Endothelial cell of umbilical vein (primary cell): ENCODE data around the gene TSKU. TPM values are rescaled to one million over a fixed set of nuclear protein-coding genes. Genes with fewer than 3 reads are reported as not detected.

Source experiments
- BruUV-seq: library from RNA; stranded (reverse); fragments of 400-500 nt; replicated peaks from 2 replicates; lab custom pipeline; 2021; lab: Mats Ljungman, UMichigan
- CTCF ChIA-PET: fragments of 300-600, 350-600 bp; sonication (Branson Sonifier 250); formaldehyde crosslinking; loops from one replicate; lab custom pipeline; 2021; ENCODE audit warnings: antibody characterized with exemption, inconsistent platforms; lab: Charles Lee
- POLR2A ChIA-PET: fragments of 300-600, 350-600 bp; sonication (Branson Sonifier 250); formaldehyde crosslinking; loops from one replicate; lab custom pipeline; 2021; ENCODE audit warnings: antibody characterized with exemption, inconsistent platforms; lab: Charles Lee
- DNase-seq: peaks from one replicate; pipeline ENCODE4 v3.0.0-alpha.2; 2011; ENCODE audit warnings: low read depth, low spot score
- FAIRE-seq: peaks from 2 replicates; lab custom pipeline; 2011; peaks lifted over from hg19 to GRCh38; lab: Jason Lieb, UNC
- H2AFZ ChIP-seq: 2 replicates; pipeline ENCODE4 v1.6.0; 2012; ENCODE audit warnings: low read depth, low read length, control low read depth, inconsistent platforms
- H3K27ac ChIP-seq: 2 replicates; pipeline ENCODE4 v1.5.1; 2011; ENCODE audit warnings: low read depth, mild to moderate bottlenecking, control low read depth, low read length, moderate library complexity; ENCODE audit not compliant: insufficient read depth
- H3K27me3 ChIP-seq, 2 experiments: 2 replicates each; pipeline versions ENCODE4 v1.6.0 to v1.6.1; 2011; ENCODE audit warnings: low read length in 2 of 2, mixed read lengths in 1 of 2; ENCODE audit not compliant: control insufficient read depth in 2 of 2, insufficient read depth in 2 of 2
- H3K36me3 ChIP-seq, 2 experiments: 2 replicates in 1 of 2; 3 replicates in 1 of 2; pipeline ENCODE4 v1.5.1; 2011; ENCODE audit warnings: low read length in 2 of 2, mild to moderate bottlenecking in 1 of 2, moderate library complexity in 1 of 2; ENCODE audit not compliant: control insufficient read depth in 2 of 2, insufficient read depth in 2 of 2; ENCODE audit errors: extremely low read depth in 1 of 2
- H3K4me1 ChIP-seq: 3 replicates; pipeline ENCODE4 v1.5.1; 2011; ENCODE audit warnings: mild to moderate bottlenecking, low read length; ENCODE audit not compliant: control insufficient read depth, insufficient read depth; ENCODE audit errors: extremely low read depth
- H3K4me2 ChIP-seq: 2 replicates; pipeline ENCODE4 v1.6.1; 2011; ENCODE audit warnings: low read length, control low read depth, mixed read lengths; ENCODE audit not compliant: insufficient read depth
- H3K4me3 ChIP-seq, 3 experiments: fragments of 200-600 bp in 1 of 3; sonication (generic), shearing (Covaris generic) in 1 of 3; replicated peaks in 1 of 3; 2 replicates each; pipeline ENCODE4 v1.5.1; 2011 to 2016; ENCODE audit warnings: control low read depth in 3 of 3, low read length in 3 of 3, mild to moderate bottlenecking in 2 of 3, inconsistent platforms in 1 of 3, low read depth in 1 of 3, moderate library complexity in 1 of 3; ENCODE audit not compliant: insufficient read depth in 1 of 3
- H3K79me2 ChIP-seq: 2 replicates; pipeline ENCODE4 v1.6.0; 2012; ENCODE audit warnings: low read length, inconsistent platforms; ENCODE audit not compliant: control insufficient read depth, insufficient read depth
- H3K9ac ChIP-seq: replicated peaks from 2 replicates; pipeline ENCODE3; 2011; ENCODE audit warnings: low read length, control low read depth; ENCODE audit not compliant: insufficient read depth; ENCODE audit errors: extremely low read depth
- H3K9me1 ChIP-seq: replicated peaks from 3 replicates; pipeline ENCODE4 v1.6.0; 2011; ENCODE audit warnings: mild to moderate bottlenecking, low read length; ENCODE audit not compliant: control insufficient read depth, insufficient read depth; ENCODE audit errors: extremely low read depth
- H3K9me3 ChIP-seq: replicated peaks from 2 replicates; pipeline ENCODE4 v1.5.1; 2012; ENCODE audit warnings: low read length, inconsistent platforms; ENCODE audit not compliant: control insufficient read depth, insufficient read depth
- H4K20me1 ChIP-seq: replicated peaks from 2 replicates; pipeline ENCODE3; 2011; ENCODE audit warnings: mild to moderate bottlenecking, low read length; ENCODE audit not compliant: control insufficient read depth, insufficient read depth; ENCODE audit errors: extremely low read depth
- EZH2 ChIP-seq: IDR thresholded peaks from 2 replicates; pipeline ENCODE4 v1.6.1; 2012; ENCODE audit warnings: borderline replicate concordance, low read depth, mild to moderate bottlenecking, moderate library complexity, low read length, inconsistent platforms; ENCODE audit not compliant: severe bottlenecking
- FOS ChIP-seq: IDR thresholded peaks from 2 replicates; pipeline ENCODE4 v1.6.1; 2011; ENCODE audit warnings: mild to moderate bottlenecking, low read length, moderate library complexity, borderline replicate concordance; ENCODE audit not compliant: insufficient read depth
- GATA2 ChIP-seq: IDR thresholded peaks from 2 replicates; pipeline ENCODE4 v1.7.0; 2011; ENCODE audit warnings: low read depth, mild to moderate bottlenecking, moderate library complexity, mixed read lengths, low read length; ENCODE audit not compliant: insufficient read length, insufficient read depth
- JUN ChIP-seq: IDR thresholded peaks from 2 replicates; pipeline ENCODE4 v1.6.1; 2011; ENCODE audit warnings: borderline replicate concordance, low read depth; ENCODE audit not compliant: insufficient read length, insufficient read depth
- MYC ChIP-seq: IDR thresholded peaks from one replicate; pipeline ENCODE4 v1.6.1; 2011; ENCODE audit warnings: mild to moderate bottlenecking, low read depth, low read length
- POLR2A ChIP-seq: IDR thresholded peaks from 2 replicates; pipeline ENCODE4 v1.6.1; 2012; ENCODE audit warnings: low read depth, mild to moderate bottlenecking, control low read depth, low read length
- POLR2AphosphoS5 ChIP-seq: IDR thresholded peaks from 2 replicates; pipeline ENCODE4 v1.6.1; 2012; ENCODE audit warnings: low read depth, mild to moderate bottlenecking, control low read depth, low read length, moderate library complexity; ENCODE audit not compliant: insufficient read depth
- dilution Hi-C: fragments of 300-500 bp; cut with MboI; formaldehyde crosslinking; loops from one replicate; pipeline ENCODE4 v1.15.0; 2019; ENCODE audit warnings: low sequenced_read_pairs; ENCODE audit not compliant: extremely low pct_ligation_motif_present
- intact Hi-C: fragments of 100-400 bp; cut with micrococcal nuclease; formaldehyde crosslinking; loops from one replicate; pipeline ENCODE4 v1.10.0; 2022
- polyA plus RNA-seq, 4 experiments: library from polyadenylated mRNA; depleted of rRNA in 3 of 4; stranded (reverse) in 3 of 4; unstranded in 1 of 4; fragments of >200 nt; gene quantifications; 2 replicates each; pipeline versions ENCODE4 v1.2.1 to v1.2.3, GENCODE V29; 2011 to 2012; ENCODE audit warnings: missing spikeins in 1 of 4
- total RNA-seq: library from RNA; stranded (reverse); gene quantifications from 2 replicates; pipeline ENCODE4 v1.2.3, GENCODE V29; 2021
- TF ChIP-seq, protein P1 (sequence below): IDR thresholded peaks from 2 replicates; pipeline ENCODE4 v1.6.1; 2011; ENCODE audit not compliant: insufficient read depth, insufficient read length
- TF ChIP-seq, protein P2 (sequence below), 2 donors: IDR thresholded peaks; 1 replicate in 1 of 2; 2 replicates in 1 of 2; pipeline ENCODE4 v1.5.1; 2011; ENCODE audit warnings: low read length in 2 of 2, mild to moderate bottlenecking in 2 of 2, moderate library complexity in 2 of 2, control low read depth in 1 of 2, inconsistent platforms in 1 of 2, low read depth in 1 of 2; ENCODE audit not compliant: insufficient read depth in 1 of 2; ENCODE audit errors: extremely low read depth in 1 of 2

Gene TSKU
- total and polyA plus RNA-seq, 2 donors (not counting 3 experiments of a cell fraction or from before 2014, with no cell fraction given): 16.2 to 21.2 TPM

DNA sequence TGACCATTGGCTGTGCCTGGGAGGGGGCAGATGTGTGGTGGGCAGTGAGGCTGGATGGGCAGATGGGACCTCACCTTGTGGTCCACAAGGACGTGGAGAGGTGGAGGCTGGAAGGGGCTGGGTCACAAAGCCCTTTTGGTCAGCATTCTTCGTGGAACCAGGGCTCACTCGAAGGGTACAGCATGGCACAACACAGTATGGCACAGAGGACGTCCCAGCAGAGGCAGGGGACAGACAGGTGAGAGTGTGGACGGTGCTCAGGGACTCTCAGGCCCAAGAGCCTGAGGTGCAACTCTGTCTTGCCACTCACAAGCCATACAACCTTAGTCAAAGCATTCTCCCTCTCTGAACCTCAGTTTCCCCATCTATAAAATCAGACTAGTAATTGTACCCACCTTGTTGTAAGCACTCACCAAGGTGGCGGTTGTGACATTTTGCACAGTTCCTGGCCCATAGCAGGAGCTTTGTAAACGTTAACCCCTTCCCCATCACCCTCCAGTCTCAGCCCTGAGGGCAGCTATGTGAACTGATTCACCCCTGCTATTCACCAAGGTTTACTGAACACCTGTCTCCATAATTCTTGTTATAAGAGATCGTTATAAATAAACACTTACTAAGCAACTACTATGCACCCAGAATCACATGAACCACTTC lies 11.6 kb upstream of the TSKU start:
- Histone ChIP-seq H3K79me2 (no peaks in the 10 kb centered on the region), H3K9me3 (no peaks in the 10 kb centered on the region), H4K20me1 (no peaks in the 10 kb centered on the region), H3K4me2 (no peak overlapping the region), H3K4me1 (peaks cover 10% of the 10 kb centered on the region), H3K4me3 (no peak overlapping the region), H3K27me3 (no peaks in the 10 kb centered on the region), H3K9me1 (no peaks in the 10 kb centered on the region), H3K27ac (no peak overlapping the region), H2AFZ (no peak overlapping the region), H3K36me3 (no peaks in the 10 kb centered on the region), H3K9ac (no peak overlapping the region)
- ChIA-PET POLR2A (interaction anchor here (1.0 kb wide), 1 partner anchor 10 kb away, joined by 3 read pairs; no protein-coding TSS in a partner anchor), CTCF (interaction anchor here (1.0 to 2.0 kb wide), 3 partner anchors 10 to 37 kb away, joined by 3 to 8 read pairs (median 4); no protein-coding TSS in a partner anchor)
- TF ChIP-seq, protein P1, sequence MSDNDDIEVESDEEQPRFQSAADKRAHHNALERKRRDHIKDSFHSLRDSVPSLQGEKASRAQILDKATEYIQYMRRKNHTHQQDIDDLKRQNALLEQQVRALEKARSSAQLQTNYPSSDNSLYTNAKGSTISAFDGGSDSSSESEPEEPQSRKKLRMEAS: no peak
- TF ChIP-seq GATA2 (no peak), MYC (no peak), JUN (no peak), POLR2A (no peak), FOS (no peak), POLR2AphosphoS5 (no peak), EZH2 (no peak)
- TF ChIP-seq, protein P2, sequence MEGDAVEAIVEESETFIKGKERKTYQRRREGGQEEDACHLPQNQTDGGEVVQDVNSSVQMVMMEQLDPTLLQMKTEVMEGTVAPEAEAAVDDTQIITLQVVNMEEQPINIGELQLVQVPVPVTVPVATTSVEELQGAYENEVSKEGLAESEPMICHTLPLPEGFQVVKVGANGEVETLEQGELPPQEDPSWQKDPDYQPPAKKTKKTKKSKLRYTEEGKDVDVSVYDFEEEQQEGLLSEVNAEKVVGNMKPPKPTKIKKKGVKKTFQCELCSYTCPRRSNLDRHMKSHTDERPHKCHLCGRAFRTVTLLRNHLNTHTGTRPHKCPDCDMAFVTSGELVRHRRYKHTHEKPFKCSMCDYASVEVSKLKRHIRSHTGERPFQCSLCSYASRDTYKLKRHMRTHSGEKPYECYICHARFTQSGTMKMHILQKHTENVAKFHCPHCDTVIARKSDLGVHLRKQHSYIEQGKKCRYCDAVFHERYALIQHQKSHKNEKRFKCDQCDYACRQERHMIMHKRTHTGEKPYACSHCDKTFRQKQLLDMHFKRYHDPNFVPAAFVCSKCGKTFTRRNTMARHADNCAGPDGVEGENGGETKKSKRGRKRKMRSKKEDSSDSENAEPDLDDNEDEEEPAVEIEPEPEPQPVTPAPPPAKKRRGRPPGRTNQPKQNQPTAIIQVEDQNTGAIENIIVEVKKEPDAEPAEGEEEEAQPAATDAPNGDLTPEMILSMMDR (IDR thresholded peaks at IDR 0.05; ENCODE audit: extremely low read depth in 1 of 2, insufficient read depth in 1 of 2, low read depth in 1 of 2, low read length in 2 of 2): no peak
- DNase-seq: no peak
- dilution Hi-C loops (no loop called here), intact Hi-C loops (no loop called here)
- no peak for FAIRE-seq
- BruUV-seq: no TSS peak
